Tibial artery (tissue), 4 donors: Measurements from ENCODE around the gene ZNF626.
A peak's percentile ranks its signal among the peaks of the same experiment; 100 is the strongest.
"Not testable (repeated sequence)": the region's sequence is repeated elsewhere in the genome, so short reads cannot be mapped to it uniquely, and the experiment has no call there.

ENCODE experiments used
- DNase-seq, 2 donors: peaks; one replicate each; pipeline ENCODE4 v3.0.0-alpha.2; 2019
- H3K27ac ChIP-seq, 2 donors: fragments of 200-600 bp; sonication (generic) in 1 of 2; 1 replicate in 1 of 2; 2 replicates in 1 of 2; pipeline ENCODE4 v1.5.1; 2018 to 2019; ENCODE audit warnings: mild to moderate bottlenecking in 1 of 2
- H3K27me3 ChIP-seq, 2 donors: fragments of 200-600 bp; sonication (generic) in 1 of 2; one replicate each; pipeline versions ENCODE4 v1.5.1 to v1.6.0; 2016 to 2019
- H3K36me3 ChIP-seq, 3 donors: fragments of 200-600 bp; sonication (generic) in 2 of 3; one replicate each; pipeline ENCODE4 v1.5.1; 2016 to 2019; ENCODE audit warnings: mild to moderate bottlenecking in 2 of 3
- H3K4me1 ChIP-seq, 4 donors: fragments of 200-600 bp; sonication (generic) in 2 of 4; 1 replicate in 3 of 4; 2 replicates in 1 of 4; pipeline ENCODE4 v1.5.1; 2016 to 2019
- H3K4me3 ChIP-seq, 2 donors: fragments of 200-600 bp; sonication (generic) in 1 of 2; 1 replicate in 1 of 2; 2 replicates in 1 of 2; pipeline ENCODE4 v1.5.1; 2018 to 2019; ENCODE audit warnings: mild to moderate bottlenecking in 2 of 2
- H3K9me3 ChIP-seq, 3 donors: fragments of 200-600 bp; sonication (generic) in 1 of 3; one replicate each; pipeline ENCODE4 v1.5.1; 2016 to 2019
- CTCF ChIP-seq, 2 experiments: fragments of 200-600 bp in 1 of 2; fragments of 450-650 bp in 1 of 2; IDR thresholded peaks; one replicate each; pipeline ENCODE4 v1.5.1; 2017 to 2019; ENCODE audit warnings: antibody characterized with exemption in 2 of 2, mild to moderate bottlenecking in 1 of 2, moderate library complexity in 1 of 2
- intact Hi-C: fragments of 100-400 bp; cut with DNase I; formaldehyde crosslinking; loops from one replicate; pipeline ENCODE4 v1.15.0; 2023; ENCODE audit warnings: low total_unique reads

Gene ZNF626

GRCh38 chr19:20662421-20663105 lies 1.2 kb upstream of the ZNF626 start:
- intact Hi-C loops = loop anchor here (10.0 kb wide), 2 partner anchors 112 to 1718 kb away; partner anchors contain the start of genes HOMER3 and ZNF66
- Histone ChIP-seq H3K36me3 (peaks cover 8 to 18% (median 12%) of the 10 kb centered on the region in 3 donors), H3K27me3 (no peaks in the 10 kb centered on the region), H3K9me3 (peaks cover 0 to 2% (median 0%) of the 10 kb centered on the region in 3 donors), H3K4me3 (no peak overlapping the region), H3K4me1 (peaks cover 0 to 36% (median 11%) of the 10 kb centered on the region in 4 donors), H3K27ac (no peak overlapping the region)
- no peak for DNase-seq
- no peak for TF ChIP-seq CTCF (IDR thresholded peaks at IDR 0.05)

DNA sequence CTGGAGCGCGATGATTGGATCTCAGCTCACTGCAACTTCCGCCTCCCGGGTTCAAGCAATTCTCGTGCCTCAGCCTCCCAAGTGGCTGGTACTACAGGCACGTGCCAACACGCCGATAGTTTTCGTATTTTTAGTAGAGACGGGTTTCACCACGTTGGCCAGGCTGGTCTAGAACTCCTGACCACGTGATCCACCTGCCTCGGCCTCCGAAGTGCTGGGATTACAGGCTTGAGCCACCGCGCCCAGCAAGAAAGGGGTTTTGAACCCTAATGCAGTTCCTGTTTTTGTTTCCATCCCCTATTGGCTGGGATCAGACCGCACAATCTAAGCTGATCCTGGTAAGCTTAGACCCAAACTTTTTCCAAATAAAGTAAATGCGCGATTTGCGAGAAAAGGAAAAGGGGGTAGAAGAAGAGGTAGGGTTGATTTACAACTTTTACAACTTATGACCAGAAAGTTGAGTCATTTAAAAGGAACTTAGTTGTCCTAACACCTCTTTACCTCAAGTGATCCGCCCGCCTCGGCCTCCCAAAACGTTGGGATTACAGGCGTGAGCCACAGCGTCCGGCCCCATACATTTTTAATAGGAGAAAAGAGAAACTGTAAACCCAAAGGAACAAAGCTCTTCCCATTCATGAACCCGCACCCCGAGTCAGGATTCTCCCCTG lies 764 bp downstream of the ZNF626 start:
- peaks cover 0 to 35% (median 11%) of the 10 kb centered on the region in 4 donors for H3K4me1 ChIP-seq
- intact Hi-C loops = loop anchor here (10.0 kb wide), 2 partner anchors 114 to 1716 kb away; partner anchors contain the start of genes HOMER3 and ZNF66

DNA sequence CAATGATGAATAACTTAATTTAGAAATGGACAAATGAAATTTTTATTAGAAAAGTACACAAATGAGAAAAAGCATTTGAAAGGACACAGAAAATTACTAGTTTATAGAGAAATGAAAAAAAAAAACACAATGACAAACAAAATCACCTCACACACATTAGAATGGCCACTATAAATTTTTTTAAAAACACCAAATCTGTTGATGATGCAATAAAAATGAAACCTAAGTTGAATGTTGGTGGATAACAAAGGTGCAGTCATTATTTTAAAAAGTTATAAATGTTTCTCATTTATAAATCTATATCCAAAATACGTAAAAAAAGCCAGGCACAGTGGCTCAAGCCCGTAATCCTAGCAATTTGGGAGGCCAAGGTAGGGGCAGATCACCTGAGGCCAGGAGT lies 20.8 kb downstream of the ZNF626 start:
- no peak for DNase-seq
- H3K4me1 ChIP-seq = no peaks in the 10 kb centered on the region
- no peak for TF ChIP-seq CTCF (IDR thresholded peaks at IDR 0.05)
- intact Hi-C loops = no loop called here
- no peak overlapping the region for H3K4me3 ChIP-seq
- H3K9me3 ChIP-seq = peaks cover 3 to 87% (median 52%) of the 10 kb centered on the region in 3 donors
- peaks cover 87 to 98% (median 92%) of the 10 kb centered on the region in 3 donors for H3K36me3 ChIP-seq
- no peaks in the 10 kb centered on the region for H3K27me3 ChIP-seq
- H3K27ac ChIP-seq = no peak overlapping the region

More for the DNA sequence above, 764 bp downstream of the ZNF626 start:
- no peaks in the 10 kb centered on the region for H3K27me3 ChIP-seq
- no peak for DNase-seq
- TF ChIP-seq CTCF (IDR thresholded peaks at IDR 0.05) = no peak
- H3K36me3 ChIP-seq = peaks cover 18 to 33% (median 26%) of the 10 kb centered on the region in 3 donors
- peaks cover 0 to 21% (median 4%) of the 10 kb centered on the region in 3 donors for H3K9me3 ChIP-seq
- H3K27ac ChIP-seq = peak overlapping the region; percentile 91 to 93
- H3K4me3 ChIP-seq = peak overlapping the region; percentile 84 to 91

DNA sequence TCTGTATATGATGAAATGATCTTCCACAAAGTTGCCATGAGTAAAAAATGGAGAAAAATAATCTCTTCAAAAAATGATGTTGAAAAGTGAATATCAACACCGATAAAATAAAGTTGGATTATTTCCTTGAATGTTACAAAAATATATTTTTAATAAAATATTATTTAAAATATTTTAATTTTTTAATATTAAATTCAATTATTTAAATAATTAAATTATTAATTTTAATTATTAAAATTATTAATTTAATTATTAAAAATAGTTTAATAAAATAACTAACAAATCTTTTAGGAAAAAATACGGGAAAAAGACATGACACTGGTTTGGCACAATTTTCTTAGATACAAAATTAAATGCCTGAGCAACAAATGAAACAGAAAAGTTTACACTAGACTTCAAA lies 21.3 kb downstream of the ZNF626 start:
- DNase-seq = no peak
- Histone ChIP-seq H3K4me1 (no peaks in the 10 kb centered on the region), H3K9me3 (peaks cover 3 to 89% (median 57%) of the 10 kb centered on the region in 3 donors), H3K27me3 (no peaks in the 10 kb centered on the region), H3K4me3 (no peak overlapping the region), H3K36me3 (peaks cover 87 to 98% (median 92%) of the 10 kb centered on the region in 3 donors), H3K27ac (no peak overlapping the region)
- TF ChIP-seq CTCF (IDR thresholded peaks at IDR 0.05) = no peak
- intact Hi-C loops = no loop called here

- Histone ChIP-seq H3K36me3 (peaks cover 4 to 49% (median 39%) of the 10 kb centered on the region in 3 donors), H3K9me3 (peaks cover 10 to 90% (median 73%) of the 10 kb centered on the region in 3 donors)
- H3K27me3 ChIP-seq, H3K4me1 ChIP-seq, DNase-seq, intact Hi-C loops, H3K4me3 ChIP-seq, H3K27ac ChIP-seq: not testable (repeated sequence)
Measured at GRCh38 chr19:20624560-20624959, 36.8 kb downstream of the ZNF626 start.

GRCh38 chr19:20616071-20616470 lies 45.3 kb downstream of the ZNF626 start:
- H3K36me3 ChIP-seq = peaks cover 0 to 7% (median under 1%) of the 10 kb centered on the region in 3 donors
- intact Hi-C loops = no loop called here
- peaks cover 0 to 7% (median 0%) of the 10 kb centered on the region in 4 donors for H3K4me1 ChIP-seq
- peaks cover 5 to 42% (median 12%) of the 10 kb centered on the region in 3 donors for H3K9me3 ChIP-seq
- H3K27ac ChIP-seq = no peak overlapping the region
- H3K4me3 ChIP-seq = no peak overlapping the region
- TF ChIP-seq CTCF (IDR thresholded peaks at IDR 0.05) = no peak
- DNase-seq = no peak
- H3K27me3 ChIP-seq = no peaks in the 10 kb centered on the region

DNA sequence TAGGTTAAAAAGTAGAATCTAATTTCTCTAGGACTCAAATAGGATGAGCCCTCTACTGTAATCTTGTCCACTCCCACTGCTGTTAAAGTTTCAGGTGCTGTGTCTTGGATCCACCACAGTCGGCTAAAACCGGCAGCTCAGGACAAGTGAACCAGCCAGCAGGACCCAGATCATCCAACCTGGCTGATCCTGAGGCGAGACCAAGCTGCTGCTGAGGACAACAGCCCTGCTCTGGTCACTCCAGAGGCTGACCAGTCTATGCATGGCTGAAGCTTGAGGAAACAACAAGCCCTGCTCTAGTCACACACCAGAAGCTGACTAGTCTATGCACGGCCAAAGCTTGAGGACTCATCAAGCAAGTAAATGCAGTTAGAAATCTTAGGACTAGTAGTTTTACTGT lies 46.4 kb downstream of the ZNF626 start:
- DNase-seq, H3K27ac ChIP-seq, H3K4me3 ChIP-seq, H3K4me1 ChIP-seq, H3K36me3 ChIP-seq, H3K27me3 ChIP-seq, intact Hi-C loops: not testable (repeated sequence)
- peaks cover 5 to 31% (median 6%) of the 10 kb centered on the region in 3 donors for H3K9me3 ChIP-seq
